Measurements from ENCODE around the gene TRIM32. TPM values are rescaled to one million over a fixed set of nuclear protein-coding genes. Genes with fewer than 3 reads are reported as not detected.

Gene TRIM32
- total RNA-seq, 1 experiment from 2014 or later: 23.2 TPM

DNA sequence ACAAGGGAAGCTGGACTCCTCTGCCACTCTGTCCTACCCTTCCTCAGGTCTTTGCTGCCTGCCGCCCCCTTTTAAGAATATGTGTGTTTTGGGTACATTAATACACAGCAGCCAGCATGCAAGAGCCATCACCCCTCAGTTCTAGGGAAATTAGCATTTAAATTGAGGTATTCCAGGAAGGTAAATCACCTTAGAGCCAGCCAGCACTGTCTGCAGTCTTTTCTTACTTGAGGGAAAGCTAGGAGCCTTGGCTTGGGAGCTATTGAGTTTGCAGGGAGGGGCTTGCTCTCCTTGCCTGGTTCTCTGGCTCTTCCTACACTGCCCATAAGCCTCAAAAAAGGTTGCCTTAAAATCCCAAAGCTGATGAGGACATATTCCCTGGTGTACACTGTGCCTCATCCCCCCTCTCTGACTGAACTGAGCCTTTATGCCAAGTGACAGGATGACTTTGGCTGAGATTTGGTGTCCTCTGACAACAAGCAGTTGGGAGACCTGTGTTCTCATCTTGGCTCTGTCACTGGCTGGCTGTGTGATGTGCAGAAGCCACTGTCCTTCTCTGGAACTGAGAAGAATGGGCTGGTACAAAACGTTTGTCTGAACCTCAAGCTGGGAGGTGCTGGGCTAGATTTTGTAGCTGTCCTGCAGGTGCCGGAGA, 54.1 kb downstream of the TRIM32 start:
- TF ChIP-seq EZH2 (IDR thresholded peaks at IDR 0.05) (no peak), POLR2AphosphoS5 (IDR thresholded peaks at IDR 0.05; ENCODE audit: low read depth, low read length) (no peak), TCF7L2 (IDR thresholded peaks at IDR 0.05; ENCODE audit: borderline replicate concordance, extremely low read depth, insufficient read depth, insufficient read length) (no peak), CEBPB (IDR thresholded peaks at IDR 0.05; ENCODE audit: low read depth) (no peak), EGR1 (IDR thresholded peaks at IDR 0.05; ENCODE audit: low read depth) (no peak), ELF1 (IDR thresholded peaks at IDR 0.05; ENCODE audit: borderline replicate concordance, low read depth) (no peak), RAD21 (IDR thresholded peaks at IDR 0.05; ENCODE audit: low read depth) (no peak), ZFX (IDR thresholded peaks at IDR 0.05) (no peak), JUND (IDR thresholded peaks at IDR 0.05) (no peak), CBX3 (IDR thresholded peaks at IDR 0.05; ENCODE audit: low read depth) (no peak), EZH2phosphoT487 (IDR thresholded peaks at IDR 0.05; ENCODE audit: borderline replicate concordance) (no peak), ZNF274 (IDR thresholded peaks at IDR 0.05; ENCODE audit: low read depth, low read length) (no peak), SP1 (IDR thresholded peaks at IDR 0.05; ENCODE audit: low read depth) (no peak)
- TF ChIP-seq, protein P1, sequence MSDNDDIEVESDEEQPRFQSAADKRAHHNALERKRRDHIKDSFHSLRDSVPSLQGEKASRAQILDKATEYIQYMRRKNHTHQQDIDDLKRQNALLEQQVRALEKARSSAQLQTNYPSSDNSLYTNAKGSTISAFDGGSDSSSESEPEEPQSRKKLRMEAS (IDR thresholded peaks at IDR 0.05): no peak
- TF ChIP-seq, protein P2, sequence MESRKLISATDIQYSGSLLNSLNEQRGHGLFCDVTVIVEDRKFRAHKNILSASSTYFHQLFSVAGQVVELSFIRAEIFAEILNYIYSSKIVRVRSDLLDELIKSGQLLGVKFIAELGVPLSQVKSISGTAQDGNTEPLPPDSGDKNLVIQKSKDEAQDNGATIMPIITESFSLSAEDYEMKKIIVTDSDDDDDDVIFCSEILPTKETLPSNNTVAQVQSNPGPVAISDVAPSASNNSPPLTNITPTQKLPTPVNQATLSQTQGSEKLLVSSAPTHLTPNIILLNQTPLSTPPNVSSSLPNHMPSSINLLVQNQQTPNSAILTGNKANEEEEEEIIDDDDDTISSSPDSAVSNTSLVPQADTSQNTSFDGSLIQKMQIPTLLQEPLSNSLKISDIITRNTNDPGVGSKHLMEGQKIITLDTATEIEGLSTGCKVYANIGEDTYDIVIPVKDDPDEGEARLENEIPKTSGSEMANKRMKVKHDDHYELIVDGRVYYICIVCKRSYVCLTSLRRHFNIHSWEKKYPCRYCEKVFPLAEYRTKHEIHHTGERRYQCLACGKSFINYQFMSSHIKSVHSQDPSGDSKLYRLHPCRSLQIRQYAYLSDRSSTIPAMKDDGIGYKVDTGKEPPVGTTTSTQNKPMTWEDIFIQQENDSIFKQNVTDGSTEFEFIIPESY (IDR thresholded peaks at IDR 0.05; ENCODE audit: extremely low read depth, insufficient replicate concordance, low read length): no peak
- TF ChIP-seq, protein P3, sequence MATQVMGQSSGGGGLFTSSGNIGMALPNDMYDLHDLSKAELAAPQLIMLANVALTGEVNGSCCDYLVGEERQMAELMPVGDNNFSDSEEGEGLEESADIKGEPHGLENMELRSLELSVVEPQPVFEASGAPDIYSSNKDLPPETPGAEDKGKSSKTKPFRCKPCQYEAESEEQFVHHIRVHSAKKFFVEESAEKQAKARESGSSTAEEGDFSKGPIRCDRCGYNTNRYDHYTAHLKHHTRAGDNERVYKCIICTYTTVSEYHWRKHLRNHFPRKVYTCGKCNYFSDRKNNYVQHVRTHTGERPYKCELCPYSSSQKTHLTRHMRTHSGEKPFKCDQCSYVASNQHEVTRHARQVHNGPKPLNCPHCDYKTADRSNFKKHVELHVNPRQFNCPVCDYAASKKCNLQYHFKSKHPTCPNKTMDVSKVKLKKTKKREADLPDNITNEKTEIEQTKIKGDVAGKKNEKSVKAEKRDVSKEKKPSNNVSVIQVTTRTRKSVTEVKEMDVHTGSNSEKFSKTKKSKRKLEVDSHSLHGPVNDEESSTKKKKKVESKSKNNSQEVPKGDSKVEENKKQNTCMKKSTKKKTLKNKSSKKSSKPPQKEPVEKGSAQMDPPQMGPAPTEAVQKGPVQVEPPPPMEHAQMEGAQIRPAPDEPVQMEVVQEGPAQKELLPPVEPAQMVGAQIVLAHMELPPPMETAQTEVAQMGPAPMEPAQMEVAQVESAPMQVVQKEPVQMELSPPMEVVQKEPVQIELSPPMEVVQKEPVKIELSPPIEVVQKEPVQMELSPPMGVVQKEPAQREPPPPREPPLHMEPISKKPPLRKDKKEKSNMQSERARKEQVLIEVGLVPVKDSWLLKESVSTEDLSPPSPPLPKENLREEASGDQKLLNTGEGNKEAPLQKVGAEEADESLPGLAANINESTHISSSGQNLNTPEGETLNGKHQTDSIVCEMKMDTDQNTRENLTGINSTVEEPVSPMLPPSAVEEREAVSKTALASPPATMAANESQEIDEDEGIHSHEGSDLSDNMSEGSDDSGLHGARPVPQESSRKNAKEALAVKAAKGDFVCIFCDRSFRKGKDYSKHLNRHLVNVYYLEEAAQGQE (IDR thresholded peaks at IDR 0.05; ENCODE audit: low read depth): no peak
- Histone ChIP-seq H3K27me3 (ENCODE audit: insufficient read depth, low read length) (peaks cover 12% of the 10 kb centered on the region), H2AFZ (ENCODE audit: low read depth, low read length, poor library complexity, severe bottlenecking) (no peak overlapping the region), H3K4me1 (ENCODE audit: control insufficient read depth in 1 of 2, insufficient read depth in 2 of 2, low read length in 2 of 2) (no peaks in the 10 kb centered on the region), H3K4me3 (replicated peaks in 1 of 2; ENCODE audit: low read depth in 1 of 2, low read length in 2 of 2) (no peak overlapping the region), H3K4me2 (ENCODE audit: low read length) (no peak overlapping the region), H3K27ac (ENCODE audit: low read depth, low read length) (no peak overlapping the region), H3K9me2 (ENCODE audit: insufficient read depth) (no peaks in the 10 kb centered on the region), H3K9ac (ENCODE audit: low read length) (no peak overlapping the region), H3K9me3 (ENCODE audit: control insufficient read depth in 1 of 2, insufficient read depth in 1 of 2, low read depth in 1 of 2, low read length in 2 of 2) (no peaks in the 10 kb centered on the region), H3K36me3 (ENCODE audit: control insufficient read depth in 1 of 2, insufficient read depth in 2 of 2, low read length in 2 of 2) (no peaks in the 10 kb centered on the region), H3K79me2 (ENCODE audit: insufficient read depth, low read length) (no peaks in the 10 kb centered on the region), H4K20me1 (ENCODE audit: insufficient read depth) (no peaks in the 10 kb centered on the region)
- intact Hi-C loops (cut with micrococcal nuclease): no loop called here
- CTCF ChIA-PET: no interaction called here
- RAD21 ChIA-PET (ENCODE audit: low non-redundant PET in 1 of 2, low total read pairs in 2 of 2, uncharacterized antibody in 2 of 2, unreplicated experiment in 2 of 2): no interaction called here
- BruUV-seq (replicated peaks): no TSS peak
- DNase-seq (ENCODE audit: low read depth, low spot score): no peak
- POLR2A ChIA-PET: no interaction called here
- no peak for ATAC-seq
